GM19452 (cell line): Measurements from ENCODE around the gene PPM1N.
A peak's percentile ranks its signal among the peaks of the same experiment; 100 is the strongest.

Source experiments
- ATAC-seq: cut with Tn5 transposase; IDR thresholded peaks from one replicate; pipeline ENCODE4 v1.9.1; 2021; ENCODE audit not compliant: unreplicated experiment

Gene PPM1N

GRCh38 chr19:45488708-45489107, 9.5 kb upstream of the PPM1N start:
- no peak for ATAC-seq

- no peak for ATAC-seq
These were observed 8.9 kb upstream of the PPM1N start for GRCh38 chr19:45489216-45489855.

DNA sequence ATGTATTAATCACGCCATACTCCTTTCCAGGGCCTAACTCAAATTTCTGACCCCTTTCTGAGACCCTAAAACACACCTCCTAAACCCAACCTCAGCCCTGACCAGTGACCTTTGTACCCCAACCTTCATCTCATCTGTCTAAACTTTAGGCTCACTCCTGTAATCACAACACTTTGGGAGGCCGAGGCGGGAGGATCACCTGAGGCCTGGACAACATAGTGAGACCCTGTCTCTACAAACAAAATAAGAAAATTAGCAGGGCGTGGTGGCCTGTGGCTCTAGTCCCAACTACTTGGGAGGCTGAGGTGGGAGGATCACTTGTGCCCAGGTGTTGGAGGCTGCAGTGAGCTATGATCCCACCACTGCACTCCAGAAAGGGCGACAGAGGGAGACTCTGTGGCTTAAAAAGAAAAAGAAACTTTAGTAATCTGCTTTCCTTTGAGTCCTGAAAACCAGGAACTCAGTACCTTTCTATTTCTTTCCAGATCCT, 6.1 kb upstream of the PPM1N start:
- ATAC-seq: no peak

DNA sequence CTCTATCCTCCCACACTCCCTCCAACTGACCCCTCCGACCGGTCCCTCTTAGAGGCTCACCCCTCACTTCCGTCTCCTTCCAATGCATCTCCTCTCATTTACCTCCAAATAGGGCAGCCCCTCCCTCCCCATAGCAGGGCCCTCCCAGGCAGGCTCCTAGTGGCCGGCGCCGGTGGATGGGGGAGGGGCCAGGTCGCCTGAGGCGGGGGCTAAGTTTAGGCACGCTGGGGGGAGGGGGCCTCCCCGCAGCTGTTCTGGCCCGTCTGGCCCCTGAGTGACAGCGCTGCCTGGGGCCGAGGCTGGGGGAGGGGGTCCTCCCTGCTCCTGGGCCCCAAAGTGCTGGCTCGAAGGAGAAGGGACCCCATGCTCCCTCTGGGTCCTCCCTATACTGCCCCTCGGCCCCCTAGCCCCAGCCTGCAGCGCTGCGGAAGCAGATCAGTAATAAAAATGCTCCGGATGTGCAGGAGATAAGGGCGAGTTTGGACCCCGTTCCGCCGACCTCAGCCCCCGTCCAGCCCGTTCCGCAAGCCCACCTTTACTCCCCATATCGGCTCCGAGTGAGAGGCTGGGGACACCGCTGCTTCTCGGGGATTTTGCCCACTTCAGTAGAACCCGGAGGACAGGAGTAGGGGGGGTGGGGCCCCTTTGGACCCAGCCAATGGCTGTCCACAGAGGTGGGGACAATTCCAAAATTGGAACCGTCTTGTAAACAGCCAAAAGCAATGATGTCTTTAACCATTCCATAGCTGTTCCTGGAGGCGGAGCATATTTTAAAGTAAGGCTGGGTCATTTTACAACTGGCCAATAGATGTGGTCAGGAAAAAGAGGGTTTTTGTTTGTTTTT, 5.4 kb upstream of the PPM1N start:
- no peak for ATAC-seq

DNA sequence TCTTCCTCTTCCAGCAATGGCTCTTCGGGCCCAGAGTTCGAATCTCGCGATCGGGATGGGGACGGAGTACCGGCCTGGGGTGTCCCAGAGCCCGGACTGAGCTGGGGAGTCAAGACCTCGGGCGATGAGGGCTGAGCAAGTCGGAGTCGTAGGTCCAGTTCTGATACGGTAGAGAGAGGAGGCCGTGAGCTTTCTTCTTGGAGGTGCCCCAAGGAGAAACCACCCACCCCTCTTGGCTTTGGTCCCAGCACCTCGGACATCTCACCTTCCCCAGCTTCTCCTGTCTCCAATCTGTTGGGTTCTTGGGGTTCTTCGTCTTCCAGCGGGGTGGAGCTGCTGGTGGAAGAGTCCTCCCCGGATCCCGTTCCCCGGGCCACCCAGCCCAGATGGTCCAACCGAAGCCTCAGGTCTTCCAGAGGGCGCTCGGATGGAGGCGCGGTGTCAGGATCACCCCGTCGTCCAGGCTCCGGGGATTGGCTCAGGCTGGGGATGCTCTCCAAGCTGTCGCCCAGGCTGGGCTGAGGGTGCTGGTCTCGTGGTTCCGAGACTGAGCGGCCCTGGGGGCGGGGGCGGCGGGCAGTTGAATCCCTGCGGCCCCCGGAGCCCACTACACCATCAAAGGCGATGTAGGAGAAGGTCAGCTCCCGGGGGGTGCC, 3.9 kb upstream of the PPM1N start:
- no peak for ATAC-seq

GRCh38 chr19:45495178-45495577, 3.1 kb upstream of the PPM1N start:
- no peak for ATAC-seq

DNA sequence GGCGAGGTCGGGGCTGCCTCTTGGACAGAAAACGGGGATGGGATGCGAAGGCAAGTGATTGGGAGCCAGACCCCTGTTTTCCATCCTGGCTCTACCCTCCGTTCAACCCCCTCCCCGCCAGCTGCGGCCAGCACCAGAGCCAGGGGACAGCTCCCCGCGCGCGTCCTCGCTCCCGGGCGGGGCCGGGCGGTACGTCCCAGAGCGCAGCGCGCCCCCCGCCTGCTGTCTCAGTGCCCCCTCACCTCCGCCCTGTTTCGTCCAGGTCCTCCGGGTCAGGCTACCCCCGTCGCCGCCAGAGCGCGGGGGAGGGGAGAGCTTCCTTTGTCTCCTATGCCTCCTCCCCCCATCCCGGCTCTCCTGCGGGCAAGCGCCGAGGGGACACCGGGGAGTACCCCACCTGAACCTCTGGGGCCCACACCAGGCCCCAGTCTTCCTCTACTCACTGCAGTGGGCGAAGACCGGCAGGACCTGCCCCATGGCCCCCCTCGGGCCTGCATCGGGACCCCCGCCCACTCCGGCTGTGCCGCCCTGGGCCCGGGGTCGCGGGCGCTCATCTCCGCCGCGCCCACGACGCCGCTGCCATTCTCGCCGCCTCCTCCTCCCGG, 1.8 kb upstream of the PPM1N start:
- no peak for ATAC-seq

DNA sequence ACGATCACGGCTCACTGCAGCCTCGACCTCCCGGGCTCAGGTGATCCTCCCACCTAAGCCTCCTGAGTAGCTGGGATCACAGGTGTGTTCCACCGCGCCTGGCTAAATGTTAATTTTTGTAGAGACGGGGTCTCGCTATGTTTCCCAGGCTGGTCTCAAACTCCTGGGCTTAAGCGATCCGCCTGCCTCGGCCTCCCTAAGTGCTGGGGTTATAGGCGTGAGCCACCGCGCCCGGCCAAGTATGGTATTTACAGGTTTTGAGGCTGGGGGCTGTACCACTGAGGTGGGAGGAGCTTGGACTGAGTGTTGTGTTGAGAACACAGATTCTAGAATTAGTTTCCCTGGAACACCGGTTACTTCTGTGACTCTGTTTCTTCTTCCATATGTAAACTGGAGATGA, 452 bp upstream of the PPM1N start:
- ATAC-seq: no peak

DNA sequence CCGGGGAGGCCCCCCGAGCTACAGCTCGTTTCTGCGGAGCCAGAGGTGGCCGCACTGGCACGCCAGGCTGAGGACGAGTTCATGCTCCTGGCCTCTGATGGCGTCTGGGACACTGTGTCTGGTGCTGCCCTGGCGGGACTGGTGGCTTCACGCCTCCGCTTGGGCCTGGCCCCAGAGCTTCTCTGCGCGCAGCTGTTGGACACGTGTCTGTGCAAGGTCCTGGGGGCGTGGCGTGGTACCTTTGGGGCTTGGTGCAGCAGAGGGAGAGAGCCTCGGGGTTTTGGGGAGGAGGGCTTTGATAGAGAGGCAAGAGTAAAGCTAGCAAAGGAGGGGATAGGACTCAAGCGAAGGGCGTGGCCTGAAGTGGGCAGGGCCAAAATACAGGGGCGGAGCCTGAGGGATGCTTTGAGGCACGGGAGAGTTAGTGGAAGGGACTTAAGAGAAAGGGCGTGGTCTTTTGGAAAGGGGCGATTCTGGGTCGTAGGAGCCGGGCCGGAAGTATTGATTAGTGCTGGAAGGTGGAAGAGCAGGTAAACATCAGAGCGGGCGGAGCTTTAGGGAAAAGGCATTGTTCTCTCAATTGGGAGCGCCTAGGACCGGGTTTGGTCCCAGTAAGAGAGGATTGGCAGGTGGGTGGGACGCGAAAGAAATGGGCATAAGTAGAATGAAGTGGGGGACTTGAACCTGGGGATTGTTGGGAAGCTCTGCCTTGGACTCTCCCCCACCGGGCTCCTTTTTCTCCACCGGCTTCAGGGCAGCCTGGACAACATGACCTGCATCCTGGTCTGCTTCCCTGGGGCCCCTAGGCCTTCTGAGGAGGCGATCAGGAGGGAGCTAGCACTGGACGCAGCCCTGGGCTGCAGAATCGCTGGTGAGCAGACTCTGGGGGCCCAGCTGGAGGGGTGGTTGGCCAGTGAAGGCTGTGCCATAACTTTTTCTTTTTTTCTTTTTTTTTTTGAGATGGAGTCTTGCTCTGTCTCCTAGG, 1.2 kb downstream of the PPM1N start:
- ATAC-seq: no peak

GRCh38 chr19:45500918-45501729, 2.9 kb downstream of the PPM1N start:
- no peak for ATAC-seq

DNA sequence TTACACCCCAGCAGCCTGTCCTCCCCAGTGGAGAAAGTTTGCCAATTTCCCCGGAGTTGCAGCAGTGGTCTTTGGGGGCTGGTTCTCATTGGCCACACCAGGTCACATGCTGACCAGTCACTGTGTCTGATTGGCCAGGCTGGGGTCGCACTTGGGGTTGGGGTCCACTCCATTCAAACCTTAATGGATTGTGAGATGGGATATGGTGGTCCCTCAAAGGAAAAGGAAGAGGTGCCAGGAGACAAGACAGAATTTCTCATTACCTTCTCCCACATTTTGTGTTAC, 3.4 kb downstream of the PPM1N start:
- ATAC-seq: no peak

DNA sequence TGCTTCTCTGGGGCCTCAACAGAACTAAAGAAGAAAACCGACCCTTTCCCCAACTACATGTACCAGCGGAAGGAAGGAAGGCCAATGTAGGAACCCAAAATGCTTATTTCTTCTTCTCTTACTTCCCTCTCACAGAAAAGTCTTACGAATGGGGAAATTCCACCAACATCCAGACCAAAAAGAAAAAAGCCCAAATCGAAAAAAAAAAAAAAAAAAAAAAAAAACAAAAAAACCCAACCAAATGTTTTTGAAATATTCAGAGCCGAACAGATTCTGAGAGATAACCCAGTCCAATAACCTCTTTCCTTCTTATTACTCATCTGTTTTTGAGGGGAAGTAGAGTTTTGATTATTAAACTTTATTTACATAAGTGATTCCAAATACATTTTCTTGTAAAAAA, 3.9 kb downstream of the PPM1N start:
- no peak for ATAC-seq

DNA sequence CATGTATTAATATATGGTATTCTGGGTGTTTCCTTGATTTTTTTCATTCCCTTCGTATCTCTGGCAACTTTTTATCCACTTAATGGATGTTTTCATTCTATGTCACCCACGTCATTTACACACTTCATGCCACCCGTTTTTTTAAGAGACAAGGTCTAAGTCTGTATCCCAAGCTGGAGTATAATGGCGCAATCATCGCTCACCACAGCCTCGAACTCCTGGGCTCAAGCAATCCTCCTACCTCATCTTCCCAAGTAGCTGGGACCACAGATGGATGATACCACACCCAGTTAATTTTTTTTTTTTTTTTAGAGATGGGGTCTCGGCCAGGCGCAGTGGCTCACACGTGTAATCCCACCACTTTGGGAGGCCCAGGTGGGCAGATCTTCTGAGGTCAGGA, 5.7 kb downstream of the PPM1N start:
- no peak for ATAC-seq

DNA sequence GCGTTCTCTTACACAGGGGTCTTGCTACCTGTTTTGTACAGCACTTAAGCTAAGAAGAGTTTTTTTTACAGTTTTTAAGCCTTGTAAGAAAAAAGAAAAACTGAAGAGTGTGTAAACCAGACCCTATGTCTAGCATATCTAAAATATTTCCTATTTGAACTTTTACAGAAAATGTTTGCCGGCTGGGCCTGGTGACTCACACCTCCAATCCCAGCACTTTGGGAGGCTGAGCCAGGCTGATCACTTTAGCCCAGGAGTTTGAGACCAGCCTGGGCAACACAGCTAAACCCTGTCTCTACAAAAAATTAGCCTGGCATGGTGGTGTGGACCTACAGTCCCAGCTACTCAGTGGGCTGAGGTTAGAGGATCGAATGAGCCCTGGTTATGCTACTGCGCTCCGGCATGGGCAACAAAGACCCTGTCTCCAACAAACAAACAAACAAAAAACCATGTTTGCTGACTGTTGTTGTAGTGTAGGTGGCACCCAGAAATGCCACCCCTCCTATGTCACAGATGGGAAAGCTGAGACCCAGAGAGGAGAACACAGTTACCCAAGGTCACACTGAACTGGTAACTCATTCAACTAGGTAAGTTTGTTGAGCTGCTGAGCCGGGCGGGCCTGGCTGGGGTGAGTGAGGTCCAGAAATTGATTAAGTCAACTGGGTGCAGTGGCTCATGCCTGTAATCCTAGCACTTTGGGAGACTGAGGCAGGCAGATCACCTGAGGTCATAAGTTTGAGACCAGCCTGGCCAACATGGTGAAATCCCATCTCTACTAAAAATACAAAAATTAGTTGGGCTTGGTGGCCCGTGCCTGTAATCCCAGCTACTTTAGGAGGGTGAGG, 7.1 kb downstream of the PPM1N start:
- no peak for ATAC-seq

DNA sequence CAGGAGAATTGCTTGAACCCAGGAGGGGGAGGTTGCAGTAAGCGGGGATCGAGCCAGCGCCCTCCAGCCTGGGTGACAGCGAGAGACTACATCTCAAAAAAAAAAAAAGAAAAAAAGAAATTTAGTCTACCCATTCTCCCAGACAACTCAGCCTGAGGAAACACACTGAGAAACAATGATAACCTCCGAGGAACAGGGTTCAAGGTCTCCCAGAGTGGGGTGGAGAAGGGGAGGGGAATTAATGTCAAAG, 7.7 kb downstream of the PPM1N start:
- no peak for ATAC-seq

DNA sequence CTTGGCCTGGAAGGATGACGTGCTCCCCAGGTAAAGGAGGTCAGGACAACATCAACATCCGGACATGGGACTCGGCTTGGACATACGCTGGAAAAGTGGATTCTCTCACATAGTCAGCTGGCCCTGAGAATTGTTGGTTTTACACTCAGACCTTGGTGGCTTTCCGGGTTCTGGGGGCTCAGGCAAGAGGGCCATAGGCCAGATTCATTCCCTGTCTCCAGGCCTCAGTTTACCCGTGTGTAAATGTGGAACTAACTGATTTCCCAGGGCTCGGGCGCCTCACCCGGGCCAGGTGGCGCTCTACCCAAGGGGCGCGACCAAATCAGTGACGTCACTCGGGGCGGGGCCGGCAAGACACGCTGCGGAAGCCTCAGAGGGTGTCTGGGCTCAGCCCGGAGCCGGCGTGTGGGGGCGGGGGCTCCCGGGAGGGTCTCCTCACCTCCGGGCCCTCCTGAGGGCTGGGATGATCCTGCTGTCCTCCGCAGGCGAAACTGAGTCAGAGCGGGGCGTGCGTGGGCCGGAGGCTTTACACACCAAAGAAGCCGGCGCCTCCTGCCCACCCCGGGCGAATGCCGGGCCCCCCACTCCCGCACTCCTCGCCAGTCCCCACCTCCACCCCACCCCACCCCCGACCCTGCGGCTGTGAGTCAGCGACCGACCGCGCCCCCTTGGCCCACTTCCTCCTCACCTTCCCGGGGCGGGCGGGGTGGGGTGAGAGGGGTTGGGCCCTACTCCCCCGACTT, 8.2 kb downstream of the PPM1N start:
- ATAC-seq: peak; percentile 40

GRCh38 chr19:45506989-45507871, 9.0 kb downstream of the PPM1N start, which contains the start of gene VASP:
Gene VASP, plus strand, starts transcription at chr19:45507479. Its CDS starts 293 bp downstream, at chr19:45507772.
- peak; percentile 50 for ATAC-seq
